GM12878 (cell line): ENCODE results near the gene COG1. TPM values are rescaled to one million over a fixed set of nuclear protein-coding genes. Genes with fewer than 3 reads are reported as not detected.
A peak's percentile ranks its signal among the peaks of the same experiment; 100 is the strongest.

Source experiments
- ATAC-seq: fragments of 200-7000 bp; cut with Tn5 transposase; 3 replicates; pipeline ENCODE4 v1.9.1; 2020; ENCODE audit warnings: mild to moderate bottlenecking, moderate library complexity
- BruUV-seq: library from RNA; stranded (reverse); fragments of 400-500 nt; replicated peaks from 2 replicates; lab custom pipeline; 2021; lab: Mats Ljungman, UMichigan
- CTCF ChIA-PET: fragments of 300-600 bp; sonication (Branson Sonifier 250); formaldehyde crosslinking; extraction: SDS; loops from one replicate; lab custom pipeline; 2021; ENCODE audit warnings: inconsistent platforms; lab: Yijun Ruan, JAX
- POLR2A ChIA-PET: fragments of 350-600 bp; formaldehyde crosslinking; extraction: SDS; loops from one replicate; lab custom pipeline; 2021; ENCODE audit warnings: inconsistent platforms; lab: Charles Lee
- RAD21 ChIA-PET: fragments of 300-600 bp; sonication (Branson Sonifier 250); formaldehyde crosslinking; loops from one replicate; lab custom pipeline; 2023; ENCODE audit warnings: antibody characterized with exemption; ENCODE audit not compliant: unreplicated experiment; lab: Charles Lee
- SMC1A ChIA-PET: fragments of 300-600 bp; sonication (Branson Sonifier 250); formaldehyde crosslinking; loops from one replicate; lab custom pipeline; 2023; ENCODE audit not compliant: unreplicated experiment, uncharacterized antibody; lab: Charles Lee
- DNase-seq: peaks from one replicate; pipeline ENCODE4 v3.0.0-alpha.2; 2011; ENCODE audit warnings: low read depth, low spot score
- FAIRE-seq: peaks from 3 replicates; lab custom pipeline; 2011; peaks lifted over from hg19 to GRCh38; lab: Jason Lieb, UNC
- H2AFZ ChIP-seq: 2 replicates; pipeline ENCODE4 v1.6.0; 2011; ENCODE audit warnings: low read depth, low read length, control low read depth; ENCODE audit not compliant: control insufficient read depth
- H3K27ac ChIP-seq: 2 replicates; pipeline ENCODE4 v1.5.1; 2011; ENCODE audit warnings: control low read depth; ENCODE audit not compliant: control insufficient read depth, insufficient read depth
- H3K27me3 ChIP-seq, 2 experiments: replicated peaks in 1 of 2; 2 replicates each; pipeline versions ENCODE4 v1.6.0 to v1.6.1; 2011; ENCODE audit warnings: low read length in 1 of 2; ENCODE audit not compliant: control insufficient read depth in 2 of 2, insufficient read depth in 2 of 2
- H3K36me3 ChIP-seq, 2 experiments: 2 replicates each; pipeline ENCODE4 v1.5.1; 2011; ENCODE audit warnings: low read length in 1 of 2; ENCODE audit not compliant: control insufficient read depth in 2 of 2, insufficient read depth in 2 of 2
- H3K4me1 ChIP-seq: 2 replicates; pipeline ENCODE4 v1.6.1; 2011; ENCODE audit warnings: mild to moderate bottlenecking, low read length, moderate library complexity, mixed read lengths; ENCODE audit not compliant: control insufficient read depth, insufficient read depth
- H3K4me2 ChIP-seq: 2 replicates; pipeline ENCODE4 v1.6.0; 2011; ENCODE audit warnings: control low read depth; ENCODE audit not compliant: control insufficient read depth, insufficient read depth
- H3K4me3 ChIP-seq: fragments of 200-600 bp; sonication (generic); 2 replicates; pipeline ENCODE4 v1.5.1; 2016
- H3K79me2 ChIP-seq: 2 replicates; pipeline ENCODE4 v1.6.0; 2011; ENCODE audit warnings: low read length; ENCODE audit not compliant: control insufficient read depth, insufficient read depth
- H3K9ac ChIP-seq: 2 replicates; pipeline ENCODE4 v1.8.0; 2011; ENCODE audit warnings: low read length, control low read depth, mixed read lengths; ENCODE audit not compliant: control insufficient read depth, insufficient read depth
- H3K9me3 ChIP-seq: replicated peaks from 3 replicates; pipeline ENCODE4 v1.5.1; 2011; ENCODE audit warnings: mild to moderate bottlenecking, low read length; ENCODE audit not compliant: control insufficient read depth, insufficient read depth
- H4K20me1 ChIP-seq: 2 replicates; pipeline ENCODE4 v1.6.0; 2011; ENCODE audit not compliant: control insufficient read depth, insufficient read depth
- SMARCA5 ChIP-seq: fragments of 450-650 bp; IDR thresholded peaks from 2 replicates; pipeline ENCODE4 v1.6.1; 2017; ENCODE audit warnings: mild to moderate bottlenecking
- SREBF1 ChIP-seq: IDR thresholded peaks from 2 replicates; pipeline ENCODE4 v1.6.1; 2012; ENCODE audit warnings: mild to moderate bottlenecking, low read length
- WGBS: methylation state at CpG from one replicate; pipeline ENCODE4 v1.1.6; 2016; ENCODE audit warnings: low lambda C conversion rate; ENCODE audit not compliant: insufficient replicate concordance, insufficient coverage; ENCODE audit errors: missing lambda C conversion rate; 5-methylcytosine and 5-hydroxymethylcytosine counted together
- in situ Hi-C: fragments of 300-500 bp; cut with MboI; formaldehyde crosslinking; loops from 9 replicates; pipeline ENCODE4 v1.14.3; 2018; ENCODE audit warnings: mixed read lengths
- intact Hi-C: fragments of 100-400 bp; cut with micrococcal nuclease; formaldehyde crosslinking; loops from one replicate; pipeline ENCODE4 v1.14.2; 2022; ENCODE audit not compliant: unreplicated experiment
- polyA plus RNA-seq, 11 experiments: library from polyadenylated mRNA; depleted of rRNA in 4 of 11; unstranded in 6 of 11; stranded (reverse) in 5 of 11; fragments of >200 nt; fragmentation: Nextera tagmentation in 4 of 11; fragmentation: Illumina TruSeq in 1 of 11; extraction: Ambion mirVana in 4 of 11; extraction: Trizol in 1 of 11; gene quantifications; 1 replicate in 1 of 11; 2 replicates in 10 of 11; pipeline versions ENCODE4 v1.2.1 to v1.2.3, GENCODE V29; 2011 to 2016; ENCODE audit warnings: inconsistent platforms in 2 of 11, missing spikeins in 2 of 11, low read depth in 1 of 11
- total RNA-seq, 4 experiments: library from RNA; depleted of rRNA in 3 of 4; stranded (reverse); fragments of >200 nt in 3 of 4; fragmentation: Illumina TruSeq in 1 of 4; extraction: Trizol in 1 of 4; gene quantifications; 2 replicates each; pipeline versions ENCODE4 v1.2.1 to v1.2.3, GENCODE V29; 2013 to 2021
- TF ChIP-seq, protein P1 (sequence below): fragments of 450-650 bp; IDR thresholded peaks from 2 replicates; pipeline ENCODE4 v1.6.1; 2018; ENCODE audit warnings: borderline replicate concordance, mild to moderate bottlenecking; ENCODE audit not compliant: partially characterized antibody

COG1 gene
- total and polyA plus RNA-seq, 10 of the 15 experiments (the other 5 are each of a cell fraction or from before 2014, with no cell fraction given) = 10.5 to 24.1 (median 18.1) TPM

DNA sequence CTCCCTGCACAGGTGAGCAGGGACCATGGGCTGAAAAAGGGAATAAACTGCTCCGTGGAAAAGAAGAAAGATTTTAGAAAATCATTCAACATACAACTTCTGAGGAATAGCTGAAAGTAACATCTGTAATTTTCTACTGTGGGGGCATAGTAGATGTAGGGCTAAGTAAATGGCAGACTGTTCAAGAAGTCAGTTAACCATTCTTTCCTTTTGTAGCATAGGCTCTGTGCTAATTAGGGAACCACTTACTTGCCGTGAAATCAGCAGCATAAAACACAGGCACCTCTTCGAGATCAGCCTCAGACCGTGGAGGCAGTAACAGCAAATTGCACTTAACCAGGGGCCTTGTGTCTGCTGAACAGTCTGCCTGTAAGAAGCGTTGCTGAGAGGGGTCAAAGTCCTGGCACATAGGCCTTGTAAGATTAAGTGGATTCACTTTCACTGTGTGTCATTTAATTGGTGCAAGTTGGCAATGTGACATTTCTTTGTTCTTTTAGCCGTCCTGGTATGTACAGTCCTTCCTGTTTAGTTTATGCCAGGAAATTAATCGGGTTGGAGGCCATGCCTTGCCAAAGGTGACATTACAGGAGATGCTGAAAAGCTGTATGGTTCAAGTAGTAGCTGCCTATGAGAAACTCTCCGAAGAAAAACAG lies 10.4 kb downstream of the COG1 start (continued):
- no peak for TF ChIP-seq SREBF1

DNA sequence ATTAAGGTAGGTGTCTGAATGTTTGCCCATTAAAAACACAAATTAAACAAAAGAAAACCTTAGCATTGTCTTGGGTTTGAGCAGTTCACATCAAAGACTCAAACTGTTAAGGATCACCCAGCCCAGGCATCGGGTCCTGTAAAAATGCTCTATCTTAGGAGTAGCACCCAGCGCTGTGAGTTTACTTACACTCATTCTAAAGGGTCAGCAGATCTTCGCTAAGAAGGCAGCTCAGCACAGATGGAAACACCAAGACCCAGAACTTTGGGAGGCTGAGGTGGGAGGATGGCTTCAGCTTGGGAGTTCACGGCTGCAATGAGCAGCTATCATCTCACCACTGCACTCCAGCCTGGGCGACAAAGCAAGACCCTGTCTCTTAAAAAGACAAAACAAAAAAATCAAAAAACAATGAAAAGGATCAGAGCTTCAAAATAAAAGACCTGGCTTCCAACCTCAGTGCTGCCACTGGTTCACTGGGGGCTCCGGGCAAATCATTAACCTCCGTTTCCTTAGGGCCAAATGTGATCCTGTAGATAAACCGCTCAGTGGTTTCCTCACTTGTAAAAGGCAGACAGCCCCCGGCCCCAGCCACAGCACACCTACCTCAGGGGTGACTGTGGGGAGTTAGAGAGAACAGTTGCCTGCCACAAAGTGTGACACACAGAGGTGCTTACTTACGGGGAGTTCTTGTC lies 11.1 kb downstream of the COG1 start:
- Histone ChIP-seq H4K20me1 (no peaks in the 10 kb centered on the region; the same call in 1 of the 2 replicates), H3K4me2 (no peak overlapping the region), H3K9me3 (no peaks in the 10 kb centered on the region), H3K36me3 (peaks cover 28 to 48% of the 10 kb centered on the region in 2 experiments), H3K27me3 (no peaks in the 10 kb centered on the region), H3K27ac (no peak overlapping the region), H3K4me1 (no peaks in the 10 kb centered on the region), H3K79me2 (no peaks in the 10 kb centered on the region), H3K4me3 (no peak overlapping the region), H3K9ac (no peak overlapping the region), H2AFZ (no peak overlapping the region)
- ATAC-seq (peak; percentile 52), DNase-seq (no peak), FAIRE-seq (no peak)
- in situ Hi-C loops (no loop called here), intact Hi-C loops (no loop called here)
- WGBS = 91% methylated on average over 10 of the region's 10 CpGs
- CTCF ChIA-PET = interaction anchor here (0.7 to 4.7 kb wide), 10 partner anchors 12 to 477 kb away, joined by 3 to 20 read pairs (median 4); partner anchors contain the start of gene COG1
- peak; percentile 20; the same call in 1 of the 2 replicates for TF ChIP-seq SMARCA5
- TF ChIP-seq, protein P1, sequence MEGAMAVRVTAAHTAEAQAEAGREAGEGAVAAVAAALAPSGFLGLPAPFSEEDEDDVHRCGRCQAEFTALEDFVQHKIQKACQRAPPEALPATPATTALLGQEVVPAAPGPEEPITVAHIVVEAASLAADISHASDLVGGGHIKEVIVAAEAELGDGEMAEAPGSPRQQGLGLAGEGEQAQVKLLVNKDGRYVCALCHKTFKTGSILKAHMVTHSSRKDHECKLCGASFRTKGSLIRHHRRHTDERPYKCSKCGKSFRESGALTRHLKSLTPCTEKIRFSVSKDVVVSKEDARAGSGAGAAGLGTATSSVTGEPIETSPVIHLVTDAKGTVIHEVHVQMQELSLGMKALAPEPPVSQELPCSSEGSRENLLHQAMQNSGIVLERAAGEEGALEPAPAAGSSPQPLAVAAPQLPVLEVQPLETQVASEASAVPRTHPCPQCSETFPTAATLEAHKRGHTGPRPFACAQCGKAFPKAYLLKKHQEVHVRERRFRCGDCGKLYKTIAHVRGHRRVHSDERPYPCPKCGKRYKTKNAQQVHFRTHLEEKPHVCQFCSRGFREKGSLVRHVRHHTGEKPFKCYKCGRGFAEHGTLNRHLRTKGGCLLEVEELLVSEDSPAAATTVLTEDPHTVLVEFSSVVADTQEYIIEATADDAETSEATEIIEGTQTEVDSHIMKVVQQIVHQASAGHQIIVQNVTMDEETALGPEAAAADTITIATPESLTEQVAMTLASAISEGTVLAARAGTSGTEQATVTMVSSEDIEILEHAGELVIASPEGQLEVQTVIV = no peak
- BruUV-seq = no TSS peak
- SMC1A ChIA-PET = interaction anchor here (1.0 to 2.8 kb wide), 12 partner anchors 8 to 166 kb away, joined by 3 to 16 read pairs (median 6); partner anchors contain the start of gene COG1
- RAD21 ChIA-PET = interaction anchor here (0.9 to 3.2 kb wide), 6 partner anchors 12 to 479 kb away, joined by 3 to 21 read pairs (median 4); no protein-coding TSS in a partner anchor
- POLR2A ChIA-PET = interaction anchor here (2.0 kb wide), 1 partner anchor 24 kb away, joined by 11 read pairs; no protein-coding TSS in a partner anchor
